ENCODE measurements around the gene NYAP2.

Gene NYAP2

GRCh38 chr2:225429717-225430116, 30.2 kb downstream of the NYAP2 start:
- DNase-seq (ENCODE audit: low spot score): no peak

GRCh38 chr2:225431105-225431863, 31.8 kb downstream of the NYAP2 start:
- no peak for DNase-seq (ENCODE audit: low spot score)

- no peak for DNase-seq (ENCODE audit: low spot score)
These were observed 34.5 kb downstream of the NYAP2 start for GRCh38 chr2:225434014-225434413.

- DNase-seq (ENCODE audit: low spot score): no peak
These were observed 37.8 kb downstream of the NYAP2 start for GRCh38 chr2:225437319-225437718.

- no peak for DNase-seq (ENCODE audit: low spot score)
These were observed 38.7 kb downstream of the NYAP2 start for GRCh38 chr2:225438248-225438647.

GRCh38 chr2:225452677-225453076, 53.2 kb downstream of the NYAP2 start:
- no peak for DNase-seq (ENCODE audit: low spot score)

- no peak for DNase-seq (ENCODE audit: low spot score)
These were observed 54.9 kb downstream of the NYAP2 start for GRCh38 chr2:225454412-225454811.

GRCh38 chr2:225456619-225457260, 57.2 kb downstream of the NYAP2 start:
- DNase-seq (ENCODE audit: low spot score): no peak

GRCh38 chr2:225457482-225457881, 58.0 kb downstream of the NYAP2 start:
- no peak for DNase-seq (ENCODE audit: low spot score)

- DNase-seq (ENCODE audit: low spot score): no peak
These were observed 59.1 kb downstream of the NYAP2 start for GRCh38 chr2:225458431-225459117.

GRCh38 chr2:225462417-225462816, 62.9 kb downstream of the NYAP2 start:
- DNase-seq (ENCODE audit: low spot score): no peak

GRCh38 chr2:225462945-225463344, 63.4 kb downstream of the NYAP2 start:
- DNase-seq (ENCODE audit: low spot score): no peak

GRCh38 chr2:225463449-225463848, 63.9 kb downstream of the NYAP2 start:
- no peak for DNase-seq (ENCODE audit: low spot score)

GRCh38 chr2:225464346-225465025, 65.0 kb downstream of the NYAP2 start:
- DNase-seq (ENCODE audit: low spot score): peak; percentile 28

- DNase-seq (ENCODE audit: low spot score): no peak
These were observed 66.3 kb downstream of the NYAP2 start for GRCh38 chr2:225465827-225466226.

GRCh38 chr2:225466891-225467604, 67.5 kb downstream of the NYAP2 start:
- DNase-seq (ENCODE audit: low spot score): no peak

- DNase-seq (ENCODE audit: low spot score): no peak
These were observed 68.6 kb downstream of the NYAP2 start for GRCh38 chr2:225468131-225468530.

GRCh38 chr2:225471039-225471438, 71.5 kb downstream of the NYAP2 start:
- DNase-seq (ENCODE audit: low spot score): no peak

- no peak for DNase-seq (ENCODE audit: low spot score)
These were observed 72.0 kb downstream of the NYAP2 start for GRCh38 chr2:225471482-225471881.

GRCh38 chr2:225472161-225472560, 72.7 kb downstream of the NYAP2 start:
- no peak for DNase-seq (ENCODE audit: low spot score)

GRCh38 chr2:225479386-225479785, 79.9 kb downstream of the NYAP2 start:
- DNase-seq (ENCODE audit: low spot score): no peak

- no peak for DNase-seq (ENCODE audit: low spot score)
These were observed 85.2 kb downstream of the NYAP2 start for GRCh38 chr2:225484751-225485150.
